Omental fat pad (tissue), 4 donors: ENCODE results near the gene FBP1. TPM values are rescaled to one million over a fixed set of nuclear protein-coding genes. Genes with fewer than 3 reads are reported as not detected.

ENCODE experiments used
- ATAC-seq: fragments of 150-250 bp; one replicate; pipeline ENCODE4 v1.9.1; 2016; ENCODE audit warnings: mild to moderate bottlenecking, moderate library complexity; ENCODE audit not compliant: low FRiP score
- DNase-seq: peaks from one replicate; pipeline ENCODE4 v3.0.0-alpha.2; 2019; ENCODE audit warnings: low spot score
- total RNA-seq, 4 donors: library from RNA; depleted of rRNA; stranded (reverse); fragments of >200 nt; gene quantifications; one replicate each; pipeline ENCODE4 v1.1.0, GENCODE V29; 2016
- TF ChIP-seq, protein P1 (sequence below), 3 donors: fragments of 450-650 bp; IDR thresholded peaks; one replicate each; pipeline ENCODE4 v1.5.1; 2016 to 2017; ENCODE audit warnings: antibody characterized with exemption in 3 of 3, mild to moderate bottlenecking in 3 of 3, moderate library complexity in 2 of 3

The FBP1 gene
- total RNA-seq, 4 donors from 2014 or later: 6.9 to 98.5 (median 10.3) TPM

DNA sequence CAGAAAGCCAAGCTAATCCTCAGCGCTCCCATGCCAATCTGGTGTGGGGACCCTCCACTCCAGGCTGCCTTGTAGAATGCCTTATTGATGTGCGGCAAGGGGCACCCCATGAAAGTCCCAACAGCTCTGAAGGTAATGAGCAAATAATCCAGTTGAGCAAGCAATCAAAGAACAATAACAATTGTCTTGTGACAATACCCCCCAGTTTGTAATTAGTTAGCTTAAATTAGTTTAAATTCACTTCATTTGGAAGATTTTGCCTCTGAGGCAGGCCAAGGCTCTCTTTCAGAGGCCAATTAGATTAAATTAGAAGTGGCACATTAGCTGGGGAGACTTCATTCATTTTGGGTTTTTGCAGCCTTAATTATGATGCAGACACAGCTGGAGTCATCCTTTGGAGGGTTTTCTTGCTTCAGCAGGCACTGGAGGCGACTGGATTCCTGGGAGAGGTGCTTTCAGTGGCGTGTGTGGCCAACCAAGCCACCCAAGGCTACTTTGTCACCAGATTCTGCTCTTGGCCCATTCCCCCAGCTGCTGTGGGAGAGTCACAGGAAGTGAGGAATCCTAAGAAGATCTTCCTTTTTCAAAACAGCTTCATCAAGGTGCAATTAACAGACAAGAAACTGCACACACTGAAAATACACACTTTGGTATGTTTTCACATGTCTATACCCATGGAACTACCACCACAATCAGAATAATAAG, 17.9 kb upstream of the FBP1 start:
- TF ChIP-seq, protein P1, sequence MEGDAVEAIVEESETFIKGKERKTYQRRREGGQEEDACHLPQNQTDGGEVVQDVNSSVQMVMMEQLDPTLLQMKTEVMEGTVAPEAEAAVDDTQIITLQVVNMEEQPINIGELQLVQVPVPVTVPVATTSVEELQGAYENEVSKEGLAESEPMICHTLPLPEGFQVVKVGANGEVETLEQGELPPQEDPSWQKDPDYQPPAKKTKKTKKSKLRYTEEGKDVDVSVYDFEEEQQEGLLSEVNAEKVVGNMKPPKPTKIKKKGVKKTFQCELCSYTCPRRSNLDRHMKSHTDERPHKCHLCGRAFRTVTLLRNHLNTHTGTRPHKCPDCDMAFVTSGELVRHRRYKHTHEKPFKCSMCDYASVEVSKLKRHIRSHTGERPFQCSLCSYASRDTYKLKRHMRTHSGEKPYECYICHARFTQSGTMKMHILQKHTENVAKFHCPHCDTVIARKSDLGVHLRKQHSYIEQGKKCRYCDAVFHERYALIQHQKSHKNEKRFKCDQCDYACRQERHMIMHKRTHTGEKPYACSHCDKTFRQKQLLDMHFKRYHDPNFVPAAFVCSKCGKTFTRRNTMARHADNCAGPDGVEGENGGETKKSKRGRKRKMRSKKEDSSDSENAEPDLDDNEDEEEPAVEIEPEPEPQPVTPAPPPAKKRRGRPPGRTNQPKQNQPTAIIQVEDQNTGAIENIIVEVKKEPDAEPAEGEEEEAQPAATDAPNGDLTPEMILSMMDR (IDR thresholded peaks at IDR 0.05): no peak
- DNase-seq: no peak
- no peak for ATAC-seq

DNA sequence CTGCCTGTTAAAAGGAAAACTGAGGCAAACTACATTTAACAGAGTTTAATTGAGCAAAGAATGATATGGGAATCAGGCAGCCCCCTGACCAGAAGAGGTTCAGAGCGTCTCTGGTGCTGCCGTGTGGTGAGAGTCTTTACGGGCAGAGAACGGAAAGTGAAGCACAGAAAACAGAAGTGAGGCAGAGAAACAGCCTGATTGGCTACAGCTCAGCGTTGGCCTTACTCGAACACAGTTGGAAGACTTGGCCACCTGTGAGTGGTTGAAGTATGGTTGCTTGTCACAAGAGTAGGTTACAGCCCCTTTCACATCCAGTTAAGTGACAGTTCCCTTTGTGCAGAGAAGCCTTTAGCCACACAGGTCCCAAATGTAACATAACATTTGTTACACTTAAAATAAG, 16.9 kb upstream of the FBP1 start:
- TF ChIP-seq, protein P1 (IDR thresholded peaks at IDR 0.05): no peak
- DNase-seq (no peak), ATAC-seq (no peak)

DNA sequence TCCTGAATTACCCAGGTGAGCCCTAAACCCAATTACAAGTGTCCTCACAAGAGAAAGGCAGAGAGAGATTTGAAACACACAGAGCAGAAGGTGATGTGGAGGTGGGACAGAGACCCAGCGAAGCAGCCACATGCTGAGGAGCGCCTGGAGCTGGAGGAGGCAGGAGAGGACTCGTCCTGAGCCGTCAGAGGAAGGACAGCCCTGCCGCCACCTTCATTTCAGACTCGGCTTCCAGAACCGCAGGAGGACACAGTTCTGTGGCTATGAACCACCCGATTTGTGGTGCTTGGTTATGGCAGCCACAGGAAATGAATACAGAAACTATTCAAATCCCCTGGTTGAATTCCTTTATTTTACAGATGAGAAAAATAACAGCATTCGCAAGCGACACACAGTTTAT, 16.4 kb upstream of the FBP1 start:
- TF ChIP-seq, protein P1 (IDR thresholded peaks at IDR 0.05): no peak
- no peak for ATAC-seq
- no peak for DNase-seq

DNA sequence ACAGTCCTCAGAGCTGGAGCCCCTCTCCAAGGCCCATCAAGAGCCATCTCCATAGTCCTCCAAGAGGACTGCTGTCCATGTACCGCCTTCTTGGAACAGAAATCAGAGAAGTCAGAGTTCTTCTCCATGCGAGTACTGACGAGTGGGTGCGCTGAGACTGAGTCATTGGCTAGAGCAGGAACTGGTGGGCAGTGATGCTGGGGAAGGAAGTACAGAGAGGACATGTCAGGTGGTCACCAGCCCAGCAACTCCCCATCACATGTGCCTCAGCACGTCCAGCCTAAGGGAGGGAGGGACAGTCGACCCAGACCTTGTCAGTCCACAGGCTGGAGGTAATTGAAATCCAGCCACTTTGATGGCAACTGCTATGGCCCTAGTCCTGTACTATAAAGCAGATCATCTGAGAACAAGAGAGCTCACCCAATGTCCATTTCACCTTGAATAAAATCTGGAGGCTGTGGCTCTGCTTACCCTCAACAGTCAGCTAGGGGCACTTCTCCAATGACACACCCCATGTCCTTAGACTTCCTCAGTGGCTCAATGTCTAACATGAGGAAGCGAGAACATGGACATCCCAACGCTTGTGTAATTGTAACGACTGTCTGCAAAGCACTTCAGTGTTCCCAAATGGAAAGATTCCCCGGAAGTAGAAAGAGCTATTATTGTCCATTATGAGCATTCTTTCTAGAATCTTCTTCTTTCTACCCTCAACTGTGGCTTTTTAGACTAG, 15.0 kb upstream of the FBP1 start:
- ATAC-seq (no peak), DNase-seq (no peak)
- TF ChIP-seq, protein P1 (IDR thresholded peaks at IDR 0.05): no peak

DNA sequence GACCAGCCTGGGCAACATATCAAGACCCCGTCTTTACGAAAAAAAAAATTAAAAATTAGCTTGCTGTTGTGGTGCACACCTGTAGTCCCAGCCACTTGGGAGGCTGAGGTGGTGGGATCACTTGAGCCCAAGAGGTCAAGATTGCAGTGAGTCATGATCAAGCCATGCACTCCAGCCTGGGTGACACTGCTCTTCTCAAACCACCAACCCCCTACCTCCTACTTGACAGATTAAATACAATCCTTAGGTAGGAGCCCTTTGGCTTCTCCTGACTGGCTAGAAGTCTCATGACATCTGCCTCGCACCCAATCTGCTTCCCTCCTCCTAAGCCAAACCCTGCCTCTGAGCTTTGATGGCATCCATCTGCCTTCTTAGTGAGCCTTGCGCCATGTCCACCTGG, 11.6 kb upstream of the FBP1 start:
- TF ChIP-seq, protein P1 (IDR thresholded peaks at IDR 0.05): no peak
- ATAC-seq (no peak), DNase-seq (no peak)

DNA sequence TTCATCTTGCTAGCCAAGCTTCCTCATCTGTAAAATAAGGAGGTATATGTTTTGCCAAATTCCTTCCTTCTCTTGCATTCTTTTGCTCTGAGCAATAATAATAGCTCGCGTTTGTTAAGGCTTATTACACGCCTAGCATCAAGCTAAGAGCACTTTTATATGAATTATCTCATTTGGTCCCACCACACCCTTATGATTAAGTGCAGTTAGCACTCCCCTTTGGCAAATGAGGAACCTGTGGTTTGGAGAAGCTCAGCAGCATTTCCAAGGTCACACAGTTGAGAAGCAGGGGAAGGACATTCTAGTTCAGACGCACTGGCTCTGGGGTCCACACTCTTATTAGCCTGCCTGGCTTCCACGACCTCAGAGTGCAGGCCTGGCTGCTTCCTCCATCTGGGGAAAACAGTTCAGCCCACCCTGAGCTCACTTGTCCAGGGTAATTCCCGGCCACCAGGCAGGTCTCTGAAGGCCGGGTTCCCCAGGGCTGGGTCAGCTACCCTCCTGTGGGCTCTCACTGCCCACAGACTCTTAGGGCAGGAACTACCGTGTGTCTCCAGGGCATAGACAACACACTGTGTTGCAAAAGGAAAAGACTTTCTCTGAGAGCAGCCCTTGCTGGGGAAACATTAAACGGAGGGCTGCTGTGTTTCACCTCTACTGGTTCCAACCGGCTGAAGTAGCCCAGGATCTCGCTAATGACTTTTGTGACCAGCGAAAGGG, 9.9 kb upstream of the FBP1 start:
- TF ChIP-seq, protein P1 (IDR thresholded peaks at IDR 0.05): no peak
- no peak for DNase-seq
- ATAC-seq: peak; percentile 71
